ENCODE measurements around the gene KRAS.

- no peak for TF ChIP-seq CTCF (IDR thresholded peaks at IDR 0.05)
- TF ChIP-seq ZFX (IDR thresholded peaks at IDR 0.05; ENCODE audit: borderline replicate concordance), result no peak
Observed at GRCh38 chr12:25213338-25213737, 37.4 kb downstream of the KRAS start.
